ENCODE results near the gene APH1B. TPM values are rescaled to one million over a fixed set of nuclear protein-coding genes. Genes with fewer than 3 reads are reported as not detected.

The APH1B gene
- total RNA-seq, 4 donors from 2014 or later: 20.0 to 35.9 (median 27.2) TPM

- H3K36me3 ChIP-seq: no peaks in the 10 kb centered on the region
- H3K9me3 ChIP-seq: no peaks in the 10 kb centered on the region
- no peak for DNase-seq
- intact Hi-C loops (cut with DNase I; ENCODE audit: low total_unique reads): no loop called here
- H3K27me3 ChIP-seq: no peaks in the 10 kb centered on the region
- H3K4me1 ChIP-seq: no peaks in the 10 kb centered on the region
- no peak for TF ChIP-seq POLR2A (IDR thresholded peaks at IDR 0.05)
- TF ChIP-seq CTCF (IDR thresholded peaks at IDR 0.05): no peak
- H3K27ac ChIP-seq: peak overlapping the region; percentile 41 to 74
- no peak overlapping the region for H3K4me3 ChIP-seq
These were observed 33.6 kb upstream of the APH1B start for GRCh38 chr15:63243776-63244175.

- intact Hi-C loops (cut with DNase I; ENCODE audit: low total_unique reads): no loop called here
- Histone ChIP-seq H3K27me3 (no peaks in the 10 kb centered on the region), H3K4me1 (no peaks in the 10 kb centered on the region), H3K4me3 (no peak overlapping the region), H3K27ac (peak overlapping the region; percentile 41 to 74), H3K9me3 (no peaks in the 10 kb centered on the region), H3K36me3 (no peaks in the 10 kb centered on the region)
- TF ChIP-seq CTCF (IDR thresholded peaks at IDR 0.05) (no peak), POLR2A (IDR thresholded peaks at IDR 0.05) (no peak)
- DNase-seq: no peak
These were observed 33.0 kb upstream of the APH1B start for GRCh38 chr15:63244399-63244798.

- no peak for DNase-seq
- Histone ChIP-seq H3K36me3 (no peaks in the 10 kb centered on the region), H3K4me1 (no peaks in the 10 kb centered on the region), H3K9me3 (no peaks in the 10 kb centered on the region), H3K27ac (peak overlapping the region; percentile 40 to 74), H3K27me3 (no peaks in the 10 kb centered on the region), H3K4me3 (no peak overlapping the region)
- intact Hi-C loops (cut with DNase I; ENCODE audit: low total_unique reads): no loop called here
- TF ChIP-seq CTCF (IDR thresholded peaks at IDR 0.05) (no peak), POLR2A (IDR thresholded peaks at IDR 0.05) (no peak)
These were observed 32.3 kb upstream of the APH1B start for GRCh38 chr15:63244976-63245645.

- peak in 1 of 2 donors; percentile 46 for DNase-seq
- no peaks in the 10 kb centered on the region for H3K27me3 ChIP-seq
- no peaks in the 10 kb centered on the region for H3K4me1 ChIP-seq
These were observed 30.5 kb upstream of the APH1B start for GRCh38 chr15:63246691-63247469.

More at GRCh38 chr15:63246691-63247469, 30.5 kb upstream of the APH1B start:
- no peak overlapping the region for H3K4me3 ChIP-seq
- no peaks in the 10 kb centered on the region for H3K36me3 ChIP-seq
- TF ChIP-seq POLR2A (IDR thresholded peaks at IDR 0.05) (no peak), CTCF (IDR thresholded peaks at IDR 0.05) (no peak)
- intact Hi-C loops (cut with DNase I; ENCODE audit: low total_unique reads): no loop called here
- H3K9me3 ChIP-seq: no peaks in the 10 kb centered on the region
- peak overlapping the region; percentile 14 to 48 for H3K27ac ChIP-seq

Data from uterus (tissue), 4 donors.